LNCAP (cell line): ENCODE measurements around the gene EDEM3.

ENCODE experiments used
- CTCF ChIP-seq: fragments of 450-650 bp; IDR thresholded peaks from 2 replicates; pipeline ENCODE4 v1.5.1; 2017; ENCODE audit warnings: mild to moderate bottlenecking

EDEM3 gene

DNA sequence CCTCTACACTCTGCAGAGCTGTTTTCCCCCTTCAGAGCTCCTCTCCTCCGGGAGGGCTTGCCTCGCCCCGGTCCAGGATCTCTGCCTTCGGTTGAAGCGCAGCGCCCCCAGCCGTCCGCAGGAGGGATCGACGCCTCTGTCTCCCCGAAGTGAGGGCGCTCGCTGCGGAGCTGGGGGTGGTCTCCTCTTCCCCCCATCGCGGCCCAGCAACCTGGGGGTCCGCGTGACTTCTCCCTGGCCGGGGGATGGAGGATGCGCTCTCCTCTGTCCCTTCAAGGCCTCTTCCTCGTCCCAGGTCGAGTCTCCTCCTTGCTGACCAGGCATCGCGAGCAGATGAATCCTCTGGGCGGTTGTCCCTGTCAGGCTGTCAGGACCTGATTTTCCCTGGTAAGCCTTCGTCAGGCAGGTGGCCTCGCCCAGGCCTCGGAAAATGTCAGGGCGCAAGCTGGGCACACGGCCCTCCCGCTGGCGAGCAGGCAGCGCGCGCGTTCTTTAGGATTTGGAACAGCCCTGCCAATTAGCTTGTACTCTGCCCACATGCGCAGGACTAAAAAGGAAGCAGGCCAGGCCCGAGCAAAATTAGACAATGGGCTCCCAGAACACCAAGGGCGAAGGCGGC, 90.5 kb downstream of the EDEM3 start:
- no peak for TF ChIP-seq CTCF

DNA sequence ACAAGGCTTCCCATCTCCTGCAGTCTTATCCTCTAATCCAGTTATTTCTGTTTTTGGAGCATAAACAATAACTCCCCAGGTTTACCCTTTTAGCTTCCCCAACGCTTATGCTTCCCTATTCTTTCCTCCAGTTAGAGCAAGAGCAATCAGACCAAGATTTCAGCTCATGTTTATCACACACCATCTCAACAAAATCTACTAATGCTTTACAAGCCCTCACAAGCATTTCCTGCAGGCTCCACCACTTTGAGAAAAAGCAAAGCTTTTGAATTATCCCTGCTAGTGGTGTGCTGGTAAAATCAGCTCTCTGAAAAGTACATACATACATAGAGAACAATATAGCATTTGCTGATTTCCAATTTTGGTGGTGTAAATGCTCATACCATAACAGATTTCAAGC, 92.9 kb downstream of the EDEM3 start:
- TF ChIP-seq CTCF: no peak

GRCh38 chr1:184660462-184661191, 94.0 kb downstream of the EDEM3 start:
- no peak for TF ChIP-seq CTCF

GRCh38 chr1:184658055-184658454, 96.6 kb downstream of the EDEM3 start:
- no peak for TF ChIP-seq CTCF

DNA sequence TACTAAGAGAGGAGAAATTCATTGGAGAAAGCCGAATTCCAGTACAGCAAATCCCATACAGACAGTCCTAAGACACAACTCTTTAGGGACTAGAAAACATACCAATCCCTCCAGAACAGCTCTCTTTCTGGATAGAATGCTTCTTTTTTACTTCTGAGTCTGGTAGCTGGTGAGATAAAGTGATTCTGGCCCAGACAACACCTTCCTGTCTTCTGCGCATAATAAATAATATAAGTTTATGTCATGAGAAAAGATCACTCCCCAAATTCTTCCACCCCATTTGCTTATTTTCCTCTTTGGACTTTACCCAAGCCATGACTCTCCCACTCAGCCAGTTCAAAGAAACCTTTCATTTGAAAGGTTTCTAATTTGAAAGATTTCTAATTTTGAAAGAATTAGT, 98.4 kb downstream of the EDEM3 start:
- TF ChIP-seq CTCF: no peak

DNA sequence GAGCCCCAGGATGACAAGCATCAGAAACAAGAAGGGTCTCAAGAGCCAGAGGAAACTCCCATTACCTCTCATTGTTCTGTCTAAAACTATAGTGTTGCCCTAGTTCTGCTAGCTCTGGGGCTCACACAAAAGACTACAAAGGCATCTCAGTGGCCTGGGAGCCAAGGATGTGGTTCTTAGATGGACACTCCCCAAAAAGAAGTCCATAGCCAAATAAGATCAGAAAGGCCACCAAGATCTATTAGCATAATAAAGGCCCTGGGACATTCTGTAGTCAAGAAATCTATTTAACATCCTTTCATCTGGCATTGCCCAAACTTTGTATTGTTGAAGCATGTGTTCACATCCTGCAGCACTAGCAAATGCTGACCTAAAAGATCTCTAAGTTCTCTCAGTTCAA, 99.5 kb downstream of the EDEM3 start:
- no peak for TF ChIP-seq CTCF

- no peak for TF ChIP-seq CTCF
Measured at GRCh38 chr1:184650177-184650866, 104.3 kb downstream of the EDEM3 start.
